Astrocyte of the hippocampus (primary cell): Measurements from ENCODE around the gene HPSE2.
A peak's percentile ranks its signal among the peaks of the same experiment; 100 is the strongest.

ENCODE experiments used
- DNase-seq: peaks from one replicate; pipeline ENCODE4 v3.0.0; 2011; ENCODE audit warnings: low read depth, low spot score

Gene HPSE2

DNA sequence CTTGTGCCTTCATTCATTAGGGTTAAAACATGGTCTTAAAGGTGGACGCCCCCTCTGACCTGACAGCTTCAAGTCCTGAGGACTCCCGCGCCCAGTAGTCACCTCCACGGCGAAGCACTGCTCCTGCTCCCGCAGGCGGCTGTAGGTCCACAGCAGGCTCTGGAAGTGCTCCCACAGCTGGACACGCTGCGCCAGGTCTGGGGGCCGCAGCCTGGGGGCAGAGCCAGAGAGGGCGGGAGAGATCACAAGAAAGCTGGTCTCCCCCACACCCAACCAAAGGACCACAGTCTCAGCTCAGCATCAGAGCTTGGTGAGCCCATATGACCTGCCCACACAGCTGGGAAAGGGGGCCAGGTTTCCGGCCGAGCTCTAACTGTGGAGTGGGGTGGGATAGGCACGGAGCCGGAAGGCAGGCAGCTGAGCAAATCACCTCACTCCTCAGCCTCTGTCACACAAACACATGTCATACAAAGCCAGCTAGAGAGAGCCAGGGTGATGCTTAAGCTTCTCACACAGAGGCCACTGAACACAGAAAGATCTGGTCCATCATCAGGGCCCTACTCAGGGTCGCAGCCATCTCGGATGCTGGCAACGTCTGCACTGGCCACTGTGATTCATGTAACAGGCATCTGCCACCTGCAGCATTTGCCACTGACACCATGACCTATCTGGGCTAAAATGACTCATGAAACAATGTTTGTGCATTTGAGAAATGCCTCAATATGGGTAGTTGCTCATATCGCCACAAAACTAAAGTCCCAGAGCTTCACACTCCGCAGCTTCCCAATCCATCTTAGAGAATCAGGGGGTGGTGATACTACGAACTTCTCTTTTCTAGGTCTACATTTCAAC lies 801.5 kb downstream of the HPSE2 start:
- DNase-seq = peak; percentile 77

DNA sequence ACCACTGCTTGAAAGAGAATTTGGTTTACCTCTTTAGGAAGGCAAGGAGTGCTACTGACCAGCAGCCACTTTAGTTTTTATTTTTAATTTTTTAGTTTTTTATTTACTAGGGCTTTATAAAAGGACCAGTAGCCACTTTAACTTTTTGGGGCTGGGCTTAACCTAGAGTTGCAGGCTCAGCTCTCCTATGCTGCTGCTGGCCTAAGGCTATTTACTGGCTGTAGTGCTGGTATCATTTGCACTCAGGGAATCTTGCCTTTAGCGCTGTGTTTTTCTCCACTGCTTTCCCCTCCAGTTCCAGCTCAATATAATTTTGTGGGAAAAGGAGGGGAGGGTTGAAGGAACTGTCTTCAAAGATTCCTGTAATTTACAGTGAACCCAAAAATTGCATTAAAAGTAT lies 802.3 kb downstream of the HPSE2 start:
- DNase-seq = no peak

DNA sequence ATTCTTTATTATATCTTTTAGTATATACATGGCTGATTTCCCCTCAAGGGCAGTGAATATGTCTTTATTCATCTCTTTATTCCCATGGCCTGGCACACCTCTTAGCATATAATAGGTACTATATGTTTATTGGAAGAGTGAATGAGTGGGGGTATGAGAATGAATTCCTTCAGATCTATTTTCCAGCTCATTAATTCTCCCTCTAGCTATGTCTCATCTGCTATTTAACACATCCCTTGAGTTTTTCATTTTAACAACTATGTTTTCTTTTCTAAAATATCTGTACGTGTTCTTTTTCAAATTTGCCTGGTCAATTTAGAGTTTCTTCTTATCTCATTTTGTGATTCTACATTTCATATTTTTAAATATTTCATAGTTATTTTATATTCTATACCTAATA lies 803.3 kb downstream of the HPSE2 start:
- no peak for DNase-seq

DNA sequence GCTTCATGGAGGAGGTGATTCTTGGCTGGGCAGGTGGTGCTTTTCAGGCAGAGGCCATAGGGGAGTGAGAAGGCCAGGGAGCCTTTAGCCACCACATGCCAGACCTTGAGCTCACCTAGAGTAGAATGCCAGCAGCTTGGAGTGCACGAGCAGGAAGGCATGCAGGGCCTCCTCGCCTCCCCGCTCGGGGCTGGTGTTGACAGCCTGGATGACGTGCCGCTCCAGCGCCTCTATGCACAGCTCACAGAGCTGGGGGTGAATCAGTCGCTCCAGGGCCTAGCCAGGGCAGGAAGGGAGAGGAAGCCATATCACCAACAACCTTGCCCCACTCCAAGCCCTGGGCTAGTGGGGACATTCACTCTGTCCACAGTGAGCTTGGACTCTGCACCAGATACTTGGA lies 804.6 kb downstream of the HPSE2 start:
- no peak for DNase-seq

DNA sequence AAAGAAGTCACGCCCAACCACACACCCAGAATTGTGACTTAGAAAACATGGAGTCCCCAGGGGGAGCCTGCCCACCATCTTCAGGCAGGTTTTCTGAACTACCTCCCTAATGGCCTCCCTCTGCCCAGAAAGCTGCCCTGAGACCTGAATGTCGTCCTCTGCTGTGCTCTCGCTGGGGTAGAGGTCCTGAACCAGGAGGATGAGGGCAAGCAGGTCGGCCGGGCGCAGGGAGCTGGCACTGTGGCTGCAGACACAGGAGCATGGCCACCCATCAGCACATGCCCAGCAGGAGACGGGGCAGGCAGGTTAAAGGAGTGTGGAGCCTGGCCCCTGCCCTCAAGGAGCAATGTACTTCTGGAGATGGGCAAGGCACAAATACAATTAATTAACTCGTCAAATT lies 805.2 kb downstream of the HPSE2 start:
- DNase-seq = no peak

DNA sequence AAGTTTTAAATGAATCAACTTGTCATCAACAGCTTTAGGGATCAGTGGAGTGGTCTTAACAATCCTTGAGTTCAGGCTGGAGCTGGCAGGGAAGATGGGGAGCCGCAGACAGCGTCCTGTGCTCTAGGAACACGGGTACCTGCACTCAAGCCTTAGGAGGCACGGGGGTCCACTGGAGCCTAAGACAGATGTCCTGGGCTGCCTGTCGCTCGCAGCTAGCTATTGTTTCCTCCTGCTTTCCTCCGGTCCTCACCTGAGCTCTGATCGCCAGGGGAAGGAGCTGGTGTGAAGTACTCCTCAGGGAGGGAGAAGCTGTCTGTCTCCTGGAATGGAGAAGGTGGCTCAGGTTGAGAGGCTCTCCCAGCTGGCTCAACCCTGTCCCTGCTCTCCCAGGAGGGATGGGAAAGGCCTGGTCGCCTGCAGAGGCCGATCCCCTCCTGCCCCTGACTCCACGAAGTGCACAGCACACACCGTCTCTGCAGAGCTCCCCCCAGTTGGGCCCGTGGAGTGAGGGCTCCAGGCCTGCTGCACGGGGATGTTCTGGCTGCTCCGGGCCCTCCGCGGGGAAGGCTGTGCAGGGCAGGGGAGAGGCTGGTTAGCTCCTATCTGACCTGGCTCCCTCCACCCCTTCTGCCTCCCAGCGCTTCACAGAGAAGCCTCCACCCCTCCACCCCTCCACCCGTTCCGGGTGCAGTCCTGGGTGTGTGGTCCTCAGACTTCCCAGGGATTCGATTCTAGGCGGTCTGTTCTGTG lies 806.2 kb downstream of the HPSE2 start:
- no peak for DNase-seq

DNA sequence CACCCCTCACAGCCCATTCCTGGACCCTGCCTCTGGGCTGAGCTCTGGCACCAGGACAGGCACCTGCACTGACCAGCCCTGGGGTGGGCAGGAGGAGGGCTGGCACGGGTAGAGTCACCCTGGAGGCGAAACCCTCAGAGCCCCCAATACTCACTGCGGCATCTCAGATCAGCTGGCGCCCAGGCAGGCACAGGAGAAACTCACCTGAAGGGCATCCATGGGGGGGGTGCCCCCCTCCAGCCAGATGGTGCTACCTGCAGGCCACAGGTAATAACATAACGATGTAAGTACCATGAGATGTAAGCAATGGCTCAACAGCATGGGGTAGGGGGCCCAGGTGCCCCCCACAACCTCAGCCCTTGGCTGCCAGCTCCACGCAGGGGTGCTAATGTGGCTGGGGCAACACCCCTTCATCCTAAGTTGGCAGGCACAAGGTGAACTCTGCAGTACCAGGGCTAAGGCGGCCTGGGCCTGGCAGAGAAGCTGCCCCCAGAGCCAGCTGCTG lies 808.6 kb downstream of the HPSE2 start:
- DNase-seq = no peak

DNA sequence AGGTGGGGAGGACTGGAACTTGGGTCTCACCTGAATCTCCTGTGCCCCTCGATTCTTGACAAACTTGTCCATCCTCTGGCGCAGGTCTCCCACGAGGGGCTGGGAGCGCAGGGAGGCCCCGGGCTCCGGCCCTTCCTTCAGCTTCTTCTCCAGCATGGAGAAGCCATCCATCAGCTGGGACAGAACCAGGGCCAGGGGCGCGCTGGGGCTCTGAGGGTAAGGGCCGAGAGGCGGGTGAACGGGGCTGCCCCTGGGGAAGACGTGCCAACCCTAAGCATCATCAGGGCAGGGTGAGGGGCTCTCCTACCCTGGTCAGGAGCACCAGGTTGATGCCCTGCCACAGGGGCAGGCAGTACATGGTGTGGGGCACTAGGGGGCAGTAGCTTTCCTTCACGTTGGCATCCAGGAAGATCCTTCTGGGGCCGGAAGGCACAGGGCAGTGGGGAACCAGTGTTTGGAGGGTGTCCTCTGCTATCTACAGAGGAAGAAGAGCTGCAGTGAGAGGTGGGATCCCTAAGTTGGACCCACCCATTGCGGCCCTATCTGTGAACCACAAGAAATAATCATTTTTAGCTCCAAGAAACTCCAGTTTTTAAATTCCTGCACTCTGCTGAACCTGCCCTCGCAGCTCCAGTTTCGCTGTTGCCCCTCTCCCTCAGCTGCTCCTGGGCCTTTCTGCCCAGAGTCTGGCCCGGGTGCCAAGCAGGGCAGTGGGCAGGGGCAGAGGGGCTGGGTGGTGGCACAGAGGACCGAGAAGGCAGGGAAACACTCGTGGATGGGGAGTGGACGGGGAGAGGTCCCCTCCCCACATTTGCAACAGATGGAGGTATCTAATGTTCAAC lies 809.9 kb downstream of the HPSE2 start:
- peak; percentile 50 for DNase-seq

DNA sequence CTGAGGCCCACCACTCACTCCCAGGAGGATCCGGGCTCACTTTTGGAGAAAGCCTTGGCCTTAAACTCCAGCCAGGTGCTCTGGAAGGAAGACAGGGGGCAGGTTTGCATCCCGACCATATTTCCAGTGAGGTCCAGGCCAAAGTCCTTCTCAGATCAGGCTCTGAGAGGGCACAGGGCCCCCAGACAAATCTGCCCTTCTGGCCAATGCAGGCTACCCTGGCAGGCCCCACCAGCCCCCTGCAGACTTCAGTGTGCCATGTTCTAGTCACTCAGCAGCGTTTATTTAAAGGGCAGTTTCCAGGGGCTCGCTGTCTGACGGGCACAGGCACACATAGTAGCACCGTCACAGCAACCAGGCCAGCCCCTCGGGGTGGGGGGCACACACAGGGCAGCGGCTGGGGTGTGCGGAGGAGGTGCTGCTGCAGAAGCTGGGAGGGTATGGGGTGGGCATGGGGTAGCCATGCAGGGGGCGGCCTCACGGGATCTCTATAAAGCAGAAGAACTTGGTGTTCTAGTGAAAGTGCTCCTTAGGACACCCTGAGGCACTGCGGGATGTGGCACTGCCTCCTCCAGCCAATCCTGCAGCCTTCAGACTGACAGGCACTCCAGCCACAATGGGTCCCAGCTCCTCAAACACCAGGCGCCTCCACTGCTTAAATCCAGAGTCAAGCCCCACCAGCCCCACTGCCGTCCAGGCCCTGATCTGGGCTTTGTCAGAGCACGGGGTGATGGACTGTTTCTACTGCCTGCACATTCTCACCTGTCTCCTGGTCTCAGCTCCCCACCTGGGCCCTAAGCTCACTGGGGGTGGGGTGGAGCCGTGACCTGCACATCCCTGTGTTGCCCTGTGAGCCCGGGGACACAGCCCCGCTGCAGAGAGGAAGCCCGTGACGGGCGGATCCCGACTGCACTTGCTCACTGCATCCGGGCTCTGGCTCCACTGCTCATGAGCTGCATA lies 811.1 kb downstream of the HPSE2 start:
- no peak for DNase-seq

DNA sequence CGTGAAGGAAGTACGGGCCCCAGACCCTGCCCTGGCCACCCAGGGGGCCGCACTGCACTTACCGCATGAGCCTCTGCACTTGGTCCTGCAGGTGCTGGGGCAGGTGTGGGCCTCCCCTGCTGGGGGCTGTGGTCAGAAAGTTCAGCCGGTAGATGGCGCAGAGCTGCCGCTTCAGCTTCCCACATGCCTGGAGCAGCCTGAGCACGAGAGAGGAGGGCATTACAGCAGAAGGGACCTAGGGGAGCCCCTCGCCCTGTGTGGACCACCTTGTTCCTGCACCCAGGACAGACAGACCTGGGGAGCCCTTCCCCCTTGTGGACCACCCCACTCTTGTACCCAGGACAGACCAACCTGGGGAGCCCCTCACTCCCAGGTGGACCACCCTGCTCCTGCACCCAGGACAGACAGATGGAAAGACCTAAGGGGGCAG lies 811.9 kb downstream of the HPSE2 start:
- DNase-seq = no peak

DNA sequence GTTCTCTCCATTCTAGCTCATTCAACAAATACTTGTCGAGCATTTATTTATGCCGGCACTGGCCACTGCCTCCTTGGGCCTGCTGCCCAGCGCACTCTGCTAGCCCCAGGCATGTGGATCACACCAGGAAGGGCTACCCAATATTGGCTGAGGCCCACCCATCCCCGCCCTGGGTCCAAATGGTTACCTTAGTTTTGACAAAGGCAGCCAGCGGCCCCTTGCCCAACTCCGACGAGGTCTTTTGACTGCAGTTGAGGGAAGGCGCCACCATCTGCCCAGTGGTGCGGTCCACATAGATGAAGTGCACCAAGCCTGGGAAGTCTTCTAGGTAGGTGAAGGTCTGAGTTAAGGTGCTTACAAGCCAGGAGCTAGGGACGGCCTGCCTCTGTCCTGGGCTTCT lies 813.5 kb downstream of the HPSE2 start:
- no peak for DNase-seq

DNA sequence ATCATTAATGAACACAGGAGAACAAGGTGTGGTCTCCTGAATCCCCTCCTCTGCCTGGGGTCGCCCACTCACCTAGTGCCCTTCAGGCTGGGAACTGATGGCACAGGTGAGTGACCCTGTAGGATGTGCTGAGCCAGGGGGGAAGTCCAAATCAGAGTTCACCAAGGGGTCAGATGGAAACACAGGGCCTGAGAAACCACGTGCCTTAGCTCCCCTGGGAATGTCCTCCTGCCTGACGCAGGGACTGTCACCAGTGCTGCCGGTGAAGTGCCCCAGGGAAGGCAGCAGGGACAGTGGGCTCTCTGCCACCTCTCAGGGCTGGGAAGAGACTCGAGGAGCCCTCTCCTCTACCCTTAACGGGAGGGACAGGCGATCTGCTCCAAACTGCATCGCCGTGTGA lies 814.9 kb downstream of the HPSE2 start:
- DNase-seq = no peak

DNA sequence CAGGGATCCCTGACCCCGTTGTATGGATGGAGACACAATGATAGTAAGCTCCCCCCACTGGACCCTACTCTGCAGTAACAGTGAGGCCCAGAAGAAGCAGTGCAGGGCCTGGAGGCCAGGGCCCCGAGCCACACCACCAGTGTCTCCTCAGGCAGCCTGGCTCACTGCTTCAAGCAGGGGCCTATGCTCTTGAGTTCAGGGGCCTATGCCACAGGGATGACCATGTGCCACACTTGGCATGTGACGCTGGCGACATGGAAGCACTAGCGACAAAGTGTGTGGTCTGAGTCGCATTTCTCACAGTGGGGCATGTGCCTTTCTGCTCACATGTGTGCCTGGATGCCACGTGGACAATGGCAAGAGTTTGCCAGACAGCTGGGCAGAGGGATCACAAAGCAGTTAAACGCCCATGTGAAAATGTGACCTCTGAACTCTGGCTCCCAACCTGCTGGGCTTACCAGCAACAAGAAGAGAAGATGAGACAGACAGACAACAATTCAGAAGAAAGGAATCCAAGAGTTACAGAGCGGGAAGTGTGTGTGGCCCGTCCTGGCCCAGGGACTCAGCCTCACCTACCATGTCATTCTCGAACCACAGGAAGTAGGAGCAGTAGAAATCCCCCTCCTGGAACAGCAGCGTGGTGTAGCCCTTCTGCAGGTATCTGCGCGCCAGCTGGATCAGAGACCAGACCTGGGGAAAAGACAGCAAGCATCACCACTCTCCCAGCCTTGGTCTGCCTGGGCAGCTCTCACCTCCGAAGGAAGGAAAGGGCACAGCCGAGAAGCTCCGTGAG lies 816.0 kb downstream of the HPSE2 start:
- no peak for DNase-seq

DNA sequence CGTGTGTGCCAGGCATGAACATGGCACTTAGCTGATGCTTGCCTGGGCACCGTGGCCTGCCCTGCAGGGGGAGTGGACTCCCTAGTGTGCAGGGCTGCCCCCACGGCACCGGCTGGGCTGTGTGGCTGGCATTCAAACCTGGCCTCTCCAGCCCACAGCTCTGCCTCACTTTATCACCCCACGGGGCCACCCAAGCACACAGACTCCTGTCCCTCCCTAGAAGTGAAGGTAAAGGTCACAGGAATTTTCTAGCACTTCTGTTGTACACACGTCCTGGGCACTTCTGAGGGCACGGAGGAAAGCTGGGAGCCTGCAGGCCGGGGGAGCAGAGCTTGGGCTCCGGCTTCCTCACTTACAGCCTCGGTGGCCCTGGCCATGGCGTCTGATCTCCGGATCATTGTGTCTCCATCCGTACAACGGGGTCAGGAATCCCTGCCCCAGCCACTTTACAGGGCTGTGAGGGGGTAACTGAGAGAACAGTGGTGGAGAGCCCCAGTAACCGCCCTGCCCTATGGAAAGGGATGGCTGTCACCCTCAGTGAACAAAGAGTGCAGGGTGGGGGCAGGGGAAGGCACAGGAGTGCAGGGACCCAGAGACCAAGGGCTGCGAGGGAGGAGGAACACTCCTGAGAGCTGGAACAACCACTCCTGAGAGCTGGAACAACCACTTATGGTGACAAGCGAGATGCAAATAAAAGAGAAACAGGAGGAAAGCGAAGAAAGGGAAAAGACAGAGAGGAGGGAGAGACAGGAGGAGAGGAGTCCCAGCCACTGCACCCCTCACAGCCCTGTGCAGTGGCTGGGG lies 816.8 kb downstream of the HPSE2 start:
- no peak for DNase-seq

DNA sequence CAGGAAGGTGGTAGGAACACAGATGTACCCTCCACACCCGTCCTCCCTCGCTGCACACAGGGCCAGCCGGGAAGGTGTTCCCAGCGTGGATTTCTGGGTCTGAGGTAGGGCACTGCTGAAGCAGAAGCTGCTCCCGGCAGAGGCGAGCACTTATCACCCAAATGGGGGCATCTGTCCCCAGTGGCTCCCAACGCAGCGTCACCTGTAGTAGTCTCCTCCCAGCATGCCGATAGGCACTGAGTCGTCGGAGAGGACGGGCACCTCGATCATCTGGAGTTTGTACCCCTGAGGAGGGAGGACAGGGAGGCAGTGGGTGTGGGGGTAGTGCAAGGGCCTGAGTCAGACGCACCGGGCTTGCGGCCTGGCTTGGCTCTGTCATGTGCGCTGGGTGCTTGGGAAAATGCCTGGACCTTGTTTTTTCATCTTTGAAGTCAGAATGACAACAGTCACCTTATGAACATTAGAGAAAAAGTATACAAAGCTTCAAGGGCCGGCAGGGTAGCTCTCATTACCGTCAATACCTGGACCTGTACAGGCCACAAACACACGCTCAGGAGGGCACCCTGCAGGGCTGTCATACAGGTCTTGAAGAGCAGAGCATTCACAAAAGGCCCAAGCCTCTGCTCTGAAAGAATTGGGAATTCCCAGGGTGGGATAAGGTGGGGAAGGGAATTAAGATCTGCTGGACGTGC lies 817.5 kb downstream of the HPSE2 start:
- DNase-seq = no peak

DNA sequence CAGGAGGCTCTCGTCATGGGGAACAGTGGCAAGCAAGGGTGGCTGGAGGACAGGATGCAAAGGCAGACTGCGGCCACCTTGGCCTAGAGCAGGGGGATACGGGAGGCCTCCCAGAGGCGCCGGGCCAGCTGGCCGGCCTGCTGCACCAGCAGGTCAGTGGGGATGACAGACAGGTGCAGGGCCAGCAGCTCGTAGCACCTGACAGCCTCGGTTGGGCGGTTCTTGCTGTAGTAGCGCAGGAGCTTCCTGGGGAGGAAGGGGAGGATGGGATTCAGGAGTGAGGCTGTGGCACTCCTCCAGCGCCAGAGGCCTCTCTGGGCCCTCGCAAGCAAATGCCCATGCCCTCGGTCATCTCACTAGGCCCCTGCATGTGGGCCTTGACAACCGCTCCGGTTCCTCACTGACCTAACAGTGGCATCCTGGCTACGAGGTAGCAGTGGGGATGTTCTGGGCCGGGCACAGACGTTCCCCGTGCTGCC lies 818.1 kb downstream of the HPSE2 start:
- no peak for DNase-seq

DNA sequence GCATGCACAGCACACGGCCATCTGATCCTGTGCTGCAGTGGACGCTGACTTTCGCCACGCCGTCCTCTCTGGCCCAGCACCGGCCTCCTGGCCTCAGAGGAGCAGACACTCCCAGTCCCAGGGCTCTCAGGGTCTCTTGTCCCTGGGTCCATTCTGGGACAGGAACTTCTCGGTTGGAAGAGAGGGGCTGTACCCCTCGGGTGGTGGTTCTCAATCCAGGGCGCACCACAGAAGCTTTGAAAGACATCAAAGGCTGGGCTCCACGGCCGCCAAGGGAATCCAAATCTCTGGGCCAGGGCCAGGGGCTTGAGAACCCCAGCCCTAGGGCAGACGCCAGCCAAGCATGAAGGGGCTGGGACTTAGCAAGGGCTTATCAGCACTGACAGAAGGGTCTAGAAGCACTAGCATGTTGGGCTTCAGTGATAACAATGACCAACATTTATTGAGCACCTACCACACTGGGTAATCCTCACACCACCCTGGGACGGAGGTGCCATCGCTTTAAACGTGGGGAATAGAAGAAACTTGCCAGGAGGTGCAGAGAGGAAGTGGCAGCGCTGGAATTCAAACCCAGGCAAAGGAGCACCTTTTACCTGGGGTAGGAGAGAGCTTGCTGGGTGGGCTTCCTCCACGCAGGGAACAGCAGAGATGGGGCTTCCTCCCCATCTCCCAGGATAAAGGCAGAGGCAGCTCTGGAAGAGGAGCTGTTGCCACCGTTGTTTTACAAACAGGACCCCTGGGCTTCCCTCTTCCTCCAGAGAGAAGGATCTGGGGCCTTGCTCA lies 818.9 kb downstream of the HPSE2 start:
- DNase-seq = no peak

DNA sequence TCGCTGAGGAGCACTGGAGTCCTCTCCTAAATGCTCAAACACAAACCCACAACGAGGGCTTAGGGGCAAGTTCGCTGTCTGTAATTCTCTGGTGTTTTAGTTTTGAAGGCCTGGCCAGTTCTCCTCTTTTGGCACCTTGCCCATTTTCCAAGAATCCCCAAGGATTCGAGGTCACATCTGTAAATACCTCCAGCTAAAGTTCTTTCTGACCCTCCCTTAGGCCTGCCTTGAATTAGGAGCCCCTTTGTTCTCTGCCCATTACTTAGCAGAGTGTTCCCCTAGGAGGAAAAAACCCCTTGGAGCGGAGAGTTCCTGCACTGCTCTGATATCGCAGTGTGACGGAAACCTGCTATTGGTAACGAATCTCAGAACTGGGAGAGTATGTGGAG lies 819.9 kb downstream of the HPSE2 start:
- peak; percentile 20 for DNase-seq
